Measurements from ENCODE around the gene ALMS1.
"Not testable (repeated sequence)": the region's sequence is repeated elsewhere in the genome, so short reads cannot be mapped to it uniquely, and the experiment has no call there.

ALMS1 gene

DNA sequence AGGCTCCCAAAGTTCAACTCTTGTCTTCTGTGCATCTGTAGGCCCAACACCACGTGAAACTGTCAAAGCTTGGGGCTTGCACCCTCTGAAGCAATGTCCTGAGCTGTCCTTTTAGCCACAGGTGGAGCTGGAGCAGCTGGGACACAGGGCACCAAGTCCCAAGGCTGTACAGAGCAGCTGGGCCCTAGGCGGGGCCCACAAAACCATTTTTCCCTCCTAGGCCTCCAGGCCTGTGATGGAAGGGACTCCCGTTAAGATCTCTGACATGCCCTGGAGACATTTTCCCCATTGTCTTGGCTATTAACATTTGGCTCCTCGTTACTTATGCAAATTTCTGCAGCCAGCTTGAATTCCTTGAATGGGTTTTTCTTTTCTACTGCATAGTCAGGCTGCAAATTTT lies 145.1 kb downstream of the ALMS1 start:
- not testable (repeated sequence) for DNase-seq

DNA sequence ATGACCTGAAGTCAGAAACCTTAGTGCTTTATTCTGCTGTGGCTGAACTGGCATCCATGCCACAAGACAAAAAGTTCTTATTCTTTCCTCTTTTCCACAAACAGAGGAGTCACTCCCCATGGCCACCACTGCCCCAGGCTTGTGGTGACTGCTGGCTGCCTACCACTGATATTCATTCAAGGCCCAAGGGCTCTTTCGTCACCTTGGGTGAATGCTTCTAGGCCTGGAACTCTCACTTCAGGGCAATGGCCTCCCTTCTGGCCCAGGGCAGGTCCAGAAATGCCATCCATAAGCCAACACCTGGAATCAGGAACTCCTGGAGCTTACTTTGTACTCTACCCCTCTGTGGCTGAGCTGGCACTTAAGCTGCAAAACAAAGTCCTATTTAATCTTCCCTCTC lies 146.7 kb downstream of the ALMS1 start:
- DNase-seq, result no peak

DNA sequence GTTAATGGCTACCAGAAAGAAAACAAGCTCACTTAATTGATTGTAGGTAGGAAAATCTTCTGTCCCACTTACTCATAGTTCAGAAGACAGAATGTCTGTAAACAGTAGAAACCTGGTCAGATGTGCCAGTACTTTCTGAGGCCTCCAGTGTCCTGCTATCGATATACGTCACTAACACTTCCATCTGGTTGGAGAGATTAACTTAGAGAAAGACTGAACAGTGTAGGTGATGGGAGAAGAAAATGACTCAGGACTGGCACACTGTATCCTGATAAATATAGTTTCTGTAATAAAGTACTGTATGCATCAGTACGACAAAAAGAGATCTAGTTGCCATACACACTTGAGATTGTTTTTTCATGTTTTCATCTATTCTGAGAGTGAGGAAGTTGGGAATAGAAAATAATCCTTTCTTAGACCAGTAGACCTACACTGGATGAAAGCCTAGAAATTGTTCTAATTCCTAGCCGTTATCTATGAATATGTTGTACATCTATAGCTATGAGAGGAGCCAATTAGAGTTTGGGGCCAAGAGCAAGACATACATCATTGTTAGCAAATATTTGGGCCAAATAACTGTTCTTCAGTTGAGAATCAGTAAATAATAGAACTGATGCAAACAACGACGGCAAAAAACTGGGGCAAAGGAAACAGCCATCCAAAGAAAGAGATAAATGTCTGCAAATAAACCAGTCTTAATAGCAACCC lies 150.7 kb downstream of the ALMS1 start:
- no peak for DNase-seq

DNA sequence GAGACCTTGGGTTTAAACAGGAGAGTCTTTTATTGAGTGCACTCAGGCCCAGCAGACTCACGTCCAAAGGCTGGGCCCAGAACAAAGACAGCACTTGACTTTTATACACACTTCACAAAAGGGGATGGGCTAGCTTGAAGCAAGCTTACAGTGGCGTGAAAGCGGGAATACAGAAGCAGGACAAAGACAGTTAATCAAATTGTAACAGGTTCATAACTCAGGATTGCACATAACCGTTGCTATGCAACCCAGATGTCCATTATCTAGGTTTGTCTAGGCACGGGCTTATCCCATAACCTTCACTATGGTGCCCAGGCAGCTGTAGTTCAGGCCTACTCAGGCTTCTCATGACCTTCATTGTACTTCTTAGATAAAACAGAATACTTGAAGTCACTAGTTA lies 175.2 kb downstream of the ALMS1 start:
- DNase-seq, result not testable (repeated sequence)

DNA sequence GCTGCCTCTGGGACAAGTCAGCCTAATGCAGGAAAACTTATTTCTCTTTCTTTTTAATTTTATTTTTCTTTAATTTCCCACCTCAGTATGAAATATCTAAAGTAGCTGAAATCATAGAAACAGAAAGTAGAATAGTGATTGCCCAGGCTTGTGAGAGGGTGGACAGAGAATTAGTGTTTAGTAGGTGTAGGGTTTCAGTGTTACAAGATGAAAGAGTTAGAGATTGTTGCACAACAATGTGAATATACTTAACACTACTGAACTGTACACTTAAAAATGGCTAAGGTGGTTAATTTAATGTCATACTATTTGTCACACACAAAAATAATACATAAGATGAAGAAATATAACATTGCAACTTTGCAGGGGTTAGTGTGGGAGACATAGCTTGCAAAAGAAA lies 175.8 kb downstream of the ALMS1 start:
- DNase-seq, result no peak

DNA sequence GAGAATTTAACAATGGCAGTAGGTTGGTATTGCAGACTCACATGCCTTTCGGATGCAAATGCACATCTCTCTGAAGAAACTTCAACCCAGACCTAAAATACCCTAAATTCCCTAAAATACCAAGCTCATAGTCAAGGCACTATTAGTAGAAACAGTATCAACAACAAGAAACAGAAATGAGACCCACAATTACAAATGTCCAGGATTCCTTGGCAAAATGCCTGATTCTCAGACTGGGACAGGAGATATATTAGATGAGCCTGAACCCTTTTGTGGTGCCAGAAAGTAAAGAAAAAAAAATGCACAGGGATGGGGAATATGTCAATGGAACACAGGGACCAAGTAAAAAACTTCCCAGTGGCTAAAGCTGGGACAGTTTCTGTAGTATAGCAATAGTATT lies 179.3 kb downstream of the ALMS1 start:
- DNase-seq, result no peak

DNA sequence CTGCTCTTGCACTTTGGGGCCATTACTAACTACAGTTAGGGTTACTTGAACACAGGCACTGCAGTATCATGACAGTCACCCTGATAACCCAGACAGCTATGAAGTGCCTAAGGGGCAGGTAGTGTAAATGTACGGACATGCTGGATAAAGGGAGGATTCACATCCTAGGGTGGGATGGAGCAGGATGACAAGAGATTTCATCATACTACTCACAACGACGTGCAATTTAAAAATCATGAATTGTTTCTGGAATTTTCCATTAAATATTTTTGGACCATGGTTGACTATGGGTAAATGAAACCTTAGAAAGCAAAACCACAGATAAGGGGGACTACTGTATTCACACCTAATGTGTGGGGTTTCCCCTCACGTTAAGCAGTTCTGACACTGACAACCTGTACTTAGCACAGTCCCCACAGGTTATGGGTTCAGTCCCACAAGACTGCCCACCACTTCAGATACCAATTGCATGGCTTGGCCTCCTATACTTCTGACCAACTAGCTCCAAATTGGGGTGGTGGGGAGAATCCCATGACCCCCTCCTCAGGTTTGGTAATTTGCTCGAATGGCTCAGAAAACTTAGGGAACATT lies 180.7 kb downstream of the ALMS1 start:
- DNase-seq, result no peak

DNA sequence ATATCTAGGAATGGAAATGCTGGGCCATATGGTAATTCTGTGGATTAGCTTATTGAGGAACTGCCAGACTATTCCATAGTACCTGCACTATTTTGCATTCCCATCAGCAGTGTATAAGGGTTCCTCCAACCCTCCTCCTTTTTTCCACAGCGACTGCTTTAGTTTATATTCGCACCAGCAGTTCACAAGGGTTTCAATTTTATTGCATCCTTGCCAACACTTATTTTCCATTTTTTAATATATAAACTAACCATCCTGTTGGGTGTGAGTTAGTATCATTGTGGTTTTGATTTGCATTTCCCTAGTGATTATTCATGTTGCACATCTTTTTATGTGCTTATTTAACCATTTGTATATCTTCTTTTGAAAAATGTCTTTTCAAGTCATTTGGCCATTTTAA lies 189.6 kb downstream of the ALMS1 start:
- no peak for DNase-seq

DNA sequence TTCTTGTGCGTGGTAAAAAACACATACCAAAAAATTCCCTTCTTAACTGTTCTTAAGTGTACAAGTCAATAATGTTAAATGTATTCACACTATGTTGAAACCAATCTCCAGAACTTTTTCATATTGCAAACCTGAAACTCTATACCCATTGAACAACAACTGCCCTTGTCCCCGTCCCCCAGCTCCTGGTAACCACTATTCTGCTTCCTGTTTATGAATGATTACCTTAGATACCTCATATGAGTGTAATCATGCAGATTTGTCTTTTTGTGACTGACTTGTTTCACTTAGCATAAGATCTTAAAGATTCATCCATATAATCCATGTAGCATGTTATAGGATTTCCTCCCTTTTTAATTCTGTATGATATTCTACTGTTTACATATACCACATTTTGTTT lies 196.7 kb downstream of the ALMS1 start:
- no peak for DNase-seq

DNA sequence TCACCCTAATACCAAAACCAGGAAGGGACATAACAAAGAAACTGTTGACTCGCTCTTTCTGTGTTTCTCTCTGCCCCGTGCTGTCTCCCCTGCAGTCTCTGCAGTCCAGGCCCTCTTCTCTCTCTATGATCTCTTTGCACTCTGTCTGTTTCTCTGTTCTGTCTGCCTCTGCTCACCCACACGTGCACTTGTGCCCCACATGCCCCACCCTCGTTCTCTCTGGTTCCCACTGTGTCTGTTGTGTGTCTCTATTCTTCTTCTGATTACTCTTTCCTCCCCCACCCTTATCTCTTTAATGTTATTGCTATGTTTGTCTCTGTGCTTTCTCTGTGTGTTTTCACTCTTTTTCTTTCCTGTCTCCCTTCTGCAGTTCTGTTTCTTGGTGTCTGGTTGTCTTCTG lies 202.5 kb downstream of the ALMS1 start:
- DNase-seq, result no peak

DNA sequence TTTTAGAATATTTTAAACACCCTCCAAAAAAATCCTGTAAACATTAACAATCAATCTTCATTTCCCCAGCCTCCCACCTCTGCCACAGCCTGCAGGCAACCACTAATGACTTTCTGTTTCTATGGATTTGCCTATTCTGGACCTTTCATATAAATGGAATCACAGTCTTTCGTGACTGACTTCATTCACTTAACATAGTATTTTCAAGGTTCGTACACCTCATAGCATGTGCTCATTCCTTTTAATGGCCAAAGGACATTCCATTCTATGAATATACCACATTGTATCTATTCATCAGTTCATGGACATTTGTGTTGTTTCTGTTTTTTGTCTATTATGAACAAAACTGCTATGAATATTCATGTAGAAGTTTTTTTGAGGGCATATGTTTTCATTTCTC lies 208.0 kb downstream of the ALMS1 start:
- no peak for DNase-seq

DNA sequence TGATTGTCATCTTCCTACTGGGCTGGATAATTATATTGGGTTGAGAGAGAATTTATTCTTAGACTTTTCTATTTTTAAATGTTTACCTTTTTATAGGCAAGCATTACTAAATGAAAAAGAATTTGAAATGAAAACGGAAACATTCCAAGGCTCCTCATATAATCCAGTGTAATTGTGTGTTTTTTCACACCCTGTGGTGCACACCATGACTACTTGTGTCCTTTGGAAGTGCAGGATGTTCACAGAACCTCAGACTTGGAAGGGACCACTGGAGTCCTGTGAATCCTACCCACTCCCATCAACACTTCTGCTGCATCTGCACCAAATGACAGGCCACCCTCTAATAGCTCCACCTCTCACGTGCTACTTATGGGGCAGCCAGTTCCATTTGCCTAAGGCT lies 208.6 kb downstream of the ALMS1 start:
- DNase-seq, result no peak

DNA sequence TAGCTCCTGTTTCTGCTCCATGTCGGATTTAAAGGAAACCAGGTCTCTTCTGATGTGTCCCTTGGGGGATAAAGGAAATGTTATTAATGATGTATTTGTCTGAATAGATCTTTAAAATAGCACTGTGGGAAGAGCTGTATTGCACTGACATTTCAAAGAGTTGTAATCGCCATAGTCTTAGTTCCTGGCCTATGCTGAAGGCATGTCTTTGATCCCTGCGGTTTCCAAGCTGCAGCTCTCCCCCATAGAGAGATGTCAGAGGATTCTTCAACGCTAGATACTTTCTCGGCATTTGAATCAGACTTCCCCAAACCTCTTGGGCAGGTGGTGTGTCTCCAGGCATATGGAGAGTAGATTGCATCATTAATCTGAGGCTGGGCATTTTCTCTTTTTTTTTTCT lies 216.1 kb downstream of the ALMS1 start:
- DNase-seq, result no peak

DNA sequence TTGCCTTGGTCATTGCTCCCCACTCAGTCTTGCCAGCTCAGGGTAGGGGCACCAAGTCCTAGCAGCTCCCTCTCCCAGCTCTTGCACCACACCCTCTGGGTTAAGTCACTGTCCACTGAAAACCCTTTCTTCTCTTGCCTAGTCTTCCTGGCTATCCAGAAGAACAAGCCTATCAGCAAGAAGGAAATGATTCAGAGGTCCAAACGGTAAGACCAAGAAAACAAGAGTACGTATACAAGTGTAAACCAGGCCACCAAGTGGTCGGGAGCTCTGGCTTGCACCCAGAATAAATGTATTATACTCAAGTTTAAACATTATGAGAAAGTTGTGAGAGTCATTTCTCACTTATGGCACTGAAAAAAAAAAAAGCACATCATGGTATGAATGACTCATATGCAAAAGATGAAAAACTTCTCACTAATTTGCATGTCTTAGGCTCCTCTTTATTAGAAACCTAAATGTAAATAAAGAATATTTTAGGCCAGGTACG lies 217.5 kb downstream of the ALMS1 start:
- not testable (repeated sequence) for DNase-seq

DNA sequence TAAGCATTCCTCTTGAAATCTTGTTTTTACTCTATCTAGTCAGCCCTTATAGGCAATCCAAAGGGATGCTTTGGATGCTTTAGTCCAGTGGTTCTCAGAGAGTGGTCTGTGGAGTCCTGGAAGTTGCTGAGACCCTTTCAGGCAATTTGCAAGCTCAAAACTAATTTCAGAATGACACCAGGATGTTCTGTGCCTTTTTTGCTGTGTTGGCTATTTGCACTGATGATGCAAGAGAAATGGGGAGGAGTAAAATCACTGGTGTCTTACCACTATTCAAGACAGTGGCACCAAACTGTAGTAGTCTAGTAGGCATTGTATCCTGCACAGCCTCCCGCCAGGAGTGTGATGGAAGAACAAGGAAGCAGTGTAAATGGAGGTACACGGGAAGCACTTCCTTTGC lies 219.0 kb downstream of the ALMS1 start:
- DNase-seq, result not testable (repeated sequence)

DNA sequence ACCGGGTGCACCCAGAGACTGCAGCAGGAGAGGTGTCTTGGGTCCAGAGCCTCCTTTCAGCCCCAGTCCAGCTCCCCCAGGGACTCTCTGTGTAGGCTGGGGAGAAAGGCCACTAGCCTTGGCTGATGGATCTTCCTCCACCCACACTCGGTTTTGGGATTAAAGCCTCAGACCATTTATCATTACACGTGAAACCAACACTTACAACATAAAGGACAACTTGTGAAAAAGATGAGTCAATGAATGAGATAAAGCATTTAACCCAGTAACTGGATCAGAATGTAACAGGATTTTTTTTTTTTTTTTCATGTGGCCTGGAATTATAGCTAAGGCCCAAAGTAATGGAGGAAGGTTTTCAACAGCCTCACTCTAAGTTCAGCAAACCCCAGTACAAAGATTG lies 224.5 kb downstream of the ALMS1 start:
- no peak for DNase-seq

DNA sequence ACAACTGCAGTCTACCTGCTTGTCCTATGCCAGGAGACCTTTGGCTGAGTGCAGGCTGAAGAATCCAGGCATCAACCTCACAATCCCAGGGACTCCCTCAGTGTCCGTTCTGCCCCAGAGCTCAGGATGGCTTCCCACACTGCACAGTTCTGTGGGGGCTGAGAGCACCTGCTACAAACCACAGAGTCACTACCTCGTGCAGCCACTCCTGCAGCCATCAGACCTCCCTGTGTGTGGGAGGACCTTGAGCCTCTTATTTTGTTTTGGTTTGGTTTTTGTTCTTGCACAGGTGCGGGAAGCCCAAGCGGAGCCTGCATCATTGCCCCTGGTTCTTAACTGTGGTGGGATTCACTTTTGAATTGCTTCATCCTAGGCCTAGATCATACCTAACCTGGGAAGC lies 225.6 kb downstream of the ALMS1 start:
- DNase-seq, result no peak

DNA sequence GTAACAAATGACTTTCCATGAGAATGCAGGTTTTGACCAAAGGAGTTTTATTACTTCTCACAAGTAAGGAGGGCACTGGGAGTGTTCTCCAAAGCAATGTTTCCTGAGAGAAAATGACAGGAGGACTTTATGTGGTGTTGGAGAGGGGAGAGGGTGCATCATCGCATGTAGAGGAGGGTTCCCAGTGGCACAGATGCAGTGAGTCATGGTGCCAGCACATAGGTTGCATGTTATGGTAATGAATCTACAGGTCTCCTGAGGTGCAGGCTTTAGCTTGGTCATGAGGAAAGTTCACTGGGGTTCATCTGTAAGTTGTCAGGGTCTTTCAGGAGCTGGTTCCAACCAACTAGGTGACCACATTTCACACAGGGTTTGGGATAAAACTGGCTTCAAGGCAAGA lies 226.2 kb downstream of the ALMS1 start:
- no peak for DNase-seq

DNA sequence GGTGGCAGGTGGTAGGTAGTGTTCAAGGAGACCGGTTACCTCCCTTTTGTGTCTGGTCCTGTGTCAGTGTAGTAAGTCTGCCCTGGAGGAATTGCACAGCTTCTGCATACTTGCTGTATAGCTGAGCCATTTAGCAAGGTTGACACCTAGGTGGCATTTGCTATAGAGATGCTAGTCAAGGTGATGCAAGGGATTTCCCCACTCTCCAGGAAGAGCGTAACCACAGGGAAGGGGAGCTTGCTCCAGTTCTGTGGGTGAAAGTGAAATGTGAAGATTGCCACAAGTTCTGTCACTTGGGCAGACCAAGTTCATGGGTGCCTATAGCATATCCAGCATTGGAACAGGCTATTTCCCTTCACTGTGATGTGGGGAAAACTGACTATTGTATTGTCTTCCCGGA lies 228.5 kb downstream of the ALMS1 start:
- DNase-seq, result no peak

DNA sequence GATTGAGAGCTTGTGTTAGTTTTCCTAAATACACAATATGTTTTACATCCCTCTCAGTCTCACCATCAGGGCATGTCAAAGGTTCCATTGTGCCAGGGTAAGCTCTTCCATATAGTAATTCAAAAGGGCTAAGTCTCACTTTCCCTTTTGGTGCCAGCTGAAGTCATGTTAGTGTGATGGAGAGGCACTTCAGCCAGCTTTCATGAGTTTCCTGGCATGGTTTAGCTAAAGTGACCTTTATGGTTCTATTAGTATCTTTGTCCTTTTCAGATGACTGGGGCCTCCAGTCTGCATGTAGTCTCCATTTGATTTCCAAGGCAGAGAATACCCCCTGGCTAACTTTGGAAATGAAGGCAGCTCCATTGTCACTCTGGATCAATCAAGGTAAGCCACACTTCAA lies 229.4 kb downstream of the ALMS1 start:
- DNase-seq, result no peak

DNA sequence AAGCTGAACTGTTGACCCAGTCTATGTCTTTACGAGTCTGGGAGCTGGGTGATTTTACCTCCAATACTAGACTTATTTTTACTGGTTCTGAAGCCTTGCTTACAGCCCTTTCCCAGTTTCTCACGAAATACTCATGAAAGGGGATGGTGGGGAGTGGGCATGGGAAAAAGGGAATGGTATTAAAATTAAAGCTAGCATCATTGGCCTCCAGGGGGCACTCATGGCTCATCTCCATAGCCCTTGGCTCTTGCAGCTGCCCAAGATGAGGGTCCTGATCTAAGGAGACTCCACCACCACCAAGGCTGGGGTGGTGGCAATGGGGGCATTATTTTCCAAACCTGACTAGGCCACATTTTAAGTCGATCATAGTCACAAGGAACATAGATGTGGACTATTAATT lies 234.3 kb downstream of the ALMS1 start:
- DNase-seq, result not testable (repeated sequence)

DNA sequence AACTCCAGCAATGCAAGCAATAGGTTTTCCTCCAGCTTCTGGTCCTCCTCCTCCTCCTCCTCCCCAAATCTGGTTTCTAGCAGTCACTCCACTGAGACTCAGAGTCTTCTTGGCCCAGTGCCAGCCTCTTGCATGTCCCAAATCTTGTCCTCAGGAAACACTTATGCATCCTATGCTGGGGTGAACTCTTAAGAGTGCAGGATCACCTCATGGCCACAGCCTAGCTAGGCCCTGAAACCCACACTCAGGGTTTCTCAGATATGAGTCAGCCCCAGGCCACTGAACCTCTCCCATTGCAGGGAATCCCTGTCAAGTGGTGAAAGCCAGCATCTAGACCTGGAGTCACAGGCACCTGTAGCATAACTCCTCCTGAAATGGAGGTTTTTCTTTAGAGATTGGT lies 238.4 kb downstream of the ALMS1 start:
- DNase-seq, result not testable (repeated sequence)

DNA sequence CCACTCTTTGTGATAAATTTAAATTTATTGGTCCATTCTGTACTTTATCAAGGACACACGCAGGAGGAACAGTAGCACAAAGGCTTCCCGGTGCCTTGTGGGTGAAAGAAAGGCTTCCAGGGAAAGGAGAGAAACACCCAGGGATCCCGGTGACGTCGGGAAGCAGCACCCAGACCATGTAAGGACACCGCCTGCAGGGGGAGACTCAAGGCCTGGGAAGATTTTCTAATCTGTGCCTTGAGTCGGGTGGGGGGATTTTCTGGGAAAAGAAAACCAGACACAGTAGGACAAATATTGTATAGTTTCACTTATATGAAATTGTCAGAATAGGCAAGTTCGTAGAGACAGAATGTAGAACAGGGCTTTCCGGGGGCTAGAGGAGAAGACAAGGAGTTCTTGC lies 239.0 kb downstream of the ALMS1 start:
- not testable (repeated sequence) for DNase-seq

DNA sequence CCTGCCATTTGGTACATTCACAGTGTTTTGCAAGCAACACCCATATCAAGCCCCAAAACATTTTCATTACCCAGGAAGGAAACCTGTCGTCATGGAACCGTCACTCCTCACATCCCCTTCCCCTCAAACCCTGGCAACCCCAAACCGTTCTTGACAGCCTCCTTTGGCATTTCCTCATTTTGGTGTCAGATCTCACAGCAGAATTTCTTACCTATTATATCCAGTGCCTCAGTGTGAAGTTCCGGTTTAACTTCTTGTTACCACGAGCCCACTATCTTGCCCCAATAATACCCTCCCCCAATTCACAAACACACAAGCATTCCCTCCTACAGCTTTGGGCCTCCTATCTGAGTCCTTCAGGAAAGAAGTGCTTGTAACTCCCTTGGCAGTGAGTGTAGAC lies 240.6 kb downstream of the ALMS1 start:
- not testable (repeated sequence) for DNase-seq

DNA sequence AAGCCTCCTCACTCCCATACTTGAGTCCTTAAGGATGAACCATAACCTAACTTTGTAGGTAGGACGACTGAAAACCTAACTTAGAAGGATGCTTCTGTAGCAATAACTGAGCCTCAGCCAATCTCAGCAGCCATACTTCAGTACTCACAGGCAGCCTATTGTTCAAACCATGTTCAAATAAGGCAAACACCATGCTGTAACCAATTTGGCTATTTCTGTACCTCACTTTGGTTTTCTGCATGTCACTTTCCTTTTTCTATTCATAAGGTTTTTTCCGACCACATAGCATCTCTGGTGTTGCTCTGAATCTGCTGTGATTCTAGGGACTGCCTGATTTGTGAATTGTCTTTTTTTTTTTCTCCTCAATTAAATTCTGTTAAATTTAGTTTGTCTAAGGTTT lies 242.9 kb downstream of the ALMS1 start:
- DNase-seq, result not testable (repeated sequence)
